H1 (cell line): ENCODE results near the gene ZNF385D. TPM values are rescaled to one million over a fixed set of nuclear protein-coding genes. Genes with fewer than 3 reads are reported as not detected.

Experiments used
- CTCF ChIA-PET: fragments of 300-600 bp; sonication (Branson Sonifier 250); formaldehyde crosslinking; loops from one replicate; lab custom pipeline; 2021; ENCODE audit not compliant: partially characterized antibody; lab: Charles Lee
- POLR2A ChIA-PET: fragments of 300-600 bp; sonication (Branson Sonifier 250); formaldehyde crosslinking; loops from one replicate; lab custom pipeline; 2021; ENCODE audit warnings: inconsistent platforms; ENCODE audit not compliant: partially characterized antibody; lab: Charles Lee
- DNase-seq, 2 experiments: peaks; one replicate each; pipeline versions ENCODE4 v3.0.0 to v3.0.0-alpha.2; 2010 to 2022; ENCODE audit warnings: low spot score in 2 of 2, low read depth in 1 of 2, mixed read lengths in 1 of 2
- FAIRE-seq: peaks from 2 replicates; lab custom pipeline; 2011; peaks lifted over from hg19 to GRCh38; lab: Jason Lieb, UNC
- H2AFZ ChIP-seq: 2 replicates; pipeline ENCODE4 v1.8.1; 2012; ENCODE audit warnings: low read length, inconsistent platforms
- H2AK5ac ChIP-seq: 2 replicates; pipeline ENCODE4 v1.6.1; 2013; ENCODE audit warnings: low read depth, low read length
- H2BK120ac ChIP-seq: replicated peaks from 2 replicates; pipeline ENCODE3; 2013; ENCODE audit warnings: low read depth, low read length, inconsistent platforms
- H2BK12ac ChIP-seq: 2 replicates; pipeline ENCODE4 v1.6.1; 2013; ENCODE audit warnings: low read depth, low read length
- H2BK15ac ChIP-seq: 2 replicates; pipeline ENCODE4 v1.6.1; 2013; ENCODE audit warnings: low read length
- H2BK20ac ChIP-seq: 2 replicates; pipeline ENCODE4 v1.6.1; 2013; ENCODE audit warnings: low read length
- H2BK5ac ChIP-seq: 2 replicates; pipeline ENCODE4 v1.6.1; 2013; ENCODE audit warnings: low read depth, low read length
- H3K14ac ChIP-seq: 2 replicates; pipeline ENCODE4 v1.6.1; 2013; ENCODE audit warnings: inconsistent platforms; ENCODE audit not compliant: insufficient read length
- H3K18ac ChIP-seq: 2 replicates; pipeline ENCODE4 v1.6.1; 2013; ENCODE audit warnings: low read length; ENCODE audit errors: extremely low read depth
- H3K23ac ChIP-seq: 2 replicates; pipeline ENCODE4 v1.6.1; 2013; ENCODE audit warnings: inconsistent platforms; ENCODE audit not compliant: insufficient read length
- H3K23me2 ChIP-seq: 2 replicates; pipeline ENCODE4 v1.6.1; 2013; ENCODE audit warnings: low read depth, low read length
- H3K27ac ChIP-seq: 2 replicates; pipeline ENCODE4 v1.6.1; 2011; ENCODE audit warnings: low read depth, low read length, inconsistent platforms
- H3K27me3 ChIP-seq, 4 experiments: replicated peaks in 1 of 4; 1 replicate in 1 of 4; 2 replicates in 3 of 4; pipeline versions ENCODE4 v1.6.1 to v1.8.1; 2011 to 2013; ENCODE audit warnings: low read length in 3 of 4, mild to moderate bottlenecking in 3 of 4, inconsistent platforms in 2 of 4, mixed read lengths in 2 of 4, moderate library complexity in 1 of 4; ENCODE audit not compliant: control insufficient read depth in 3 of 4, insufficient read depth in 3 of 4; ENCODE audit errors: extremely low read depth in 1 of 4
- H3K36me3 ChIP-seq, 4 experiments: 2 replicates each; pipeline versions ENCODE4 v1.6.1 to v1.8.1; 2011 to 2013; ENCODE audit warnings: mild to moderate bottlenecking in 4 of 4, low read length in 3 of 4, moderate library complexity in 2 of 4, control low read depth in 1 of 4, inconsistent platforms in 1 of 4; ENCODE audit not compliant: insufficient read depth in 4 of 4, control insufficient read depth in 2 of 4
- H3K4ac ChIP-seq: replicated peaks from 2 replicates; pipeline ENCODE3; 2013; ENCODE audit warnings: low read length, low read depth, mixed read lengths, inconsistent platforms; ENCODE audit not compliant: insufficient read length
- H3K4me1 ChIP-seq, 4 experiments: replicated peaks in 1 of 4; 1 replicate in 1 of 4; 2 replicates in 3 of 4; pipeline versions ENCODE4 v1.6.1 to v1.8.1; 2011 to 2013; ENCODE audit warnings: low read length in 3 of 4, inconsistent platforms in 2 of 4, mixed read lengths in 1 of 4; ENCODE audit not compliant: insufficient read depth in 4 of 4, control insufficient read depth in 3 of 4
- H3K4me2 ChIP-seq, 2 experiments: 2 replicates each; pipeline versions ENCODE4 v1.6.1 to v1.8.1; 2011 to 2013; ENCODE audit warnings: low read depth in 2 of 2, low read length in 2 of 2, control low read depth in 1 of 2, inconsistent platforms in 1 of 2, mild to moderate bottlenecking in 1 of 2; ENCODE audit not compliant: insufficient read depth in 1 of 2
- H3K4me3 ChIP-seq, 4 experiments: fragments of 200-600, 300-600 bp in 1 of 4; sonication (generic), shearing (Covaris generic), sonication (Bioruptor Twin) in 1 of 4; 2 replicates each; pipeline versions ENCODE4 v1.5.1 to v1.8.1; 2011 to 2016; ENCODE audit warnings: low read length in 4 of 4, low read depth in 3 of 4, control low read depth in 2 of 4, inconsistent platforms in 2 of 4, mild to moderate bottlenecking in 2 of 4, mixed read lengths in 1 of 4, moderate library complexity in 1 of 4; ENCODE audit not compliant: insufficient read depth in 2 of 4; ENCODE audit errors: extremely low read depth in 1 of 4
- H3K56ac ChIP-seq: replicated peaks from 2 replicates; pipeline ENCODE3; 2013; ENCODE audit warnings: low read depth, mild to moderate bottlenecking, mixed read lengths, low read length, inconsistent platforms; ENCODE audit not compliant: insufficient read length
- H3K79me1 ChIP-seq: 2 replicates; pipeline ENCODE4 v1.6.1; 2013; ENCODE audit warnings: low read depth, low read length, control low read depth
- H3K79me2 ChIP-seq, 2 experiments: 2 replicates each; pipeline versions ENCODE4 v1.6.1 to v1.8.1; 2012 to 2013; ENCODE audit warnings: low read length in 2 of 2, mild to moderate bottlenecking in 2 of 2, inconsistent platforms in 1 of 2; ENCODE audit not compliant: insufficient read depth in 2 of 2, control insufficient read depth in 1 of 2
- H3K9ac ChIP-seq, 4 experiments: replicated peaks in 1 of 4; 1 replicate in 1 of 4; 2 replicates in 3 of 4; pipeline versions ENCODE4 v1.6.1 to v1.8.1; 2011 to 2013; ENCODE audit warnings: low read depth in 3 of 4, low read length in 3 of 4, control low read depth in 2 of 4, mild to moderate bottlenecking in 2 of 4, moderate library complexity in 2 of 4, inconsistent platforms in 1 of 4; ENCODE audit errors: extremely low read depth in 1 of 4
- H3K9me3 ChIP-seq, 2 experiments: 2 replicates each; pipeline versions ENCODE4 v1.6.1 to v1.8.1; 2012 to 2013; ENCODE audit warnings: mild to moderate bottlenecking in 2 of 2, moderate library complexity in 2 of 2, control low read depth in 1 of 2, inconsistent platforms in 1 of 2, low read depth in 1 of 2, low read length in 1 of 2, mixed read lengths in 1 of 2; ENCODE audit not compliant: insufficient read depth in 2 of 2
- H4K20me1 ChIP-seq, 2 experiments: replicated peaks in 1 of 2; 2 replicates each; pipeline versions ENCODE3 to v1.8.1; 2011 to 2013; ENCODE audit warnings: inconsistent platforms in 2 of 2, low read length in 2 of 2, mild to moderate bottlenecking in 1 of 2; ENCODE audit not compliant: insufficient read depth in 2 of 2, control insufficient read depth in 1 of 2
- H4K5ac ChIP-seq: 2 replicates; pipeline ENCODE4 v1.6.1; 2013; ENCODE audit warnings: low read length, low read depth, mixed read lengths, inconsistent platforms; ENCODE audit not compliant: insufficient read length
- H4K8ac ChIP-seq: 2 replicates; pipeline ENCODE4 v1.8.0; 2013; ENCODE audit warnings: mild to moderate bottlenecking, moderate library complexity, low read length, inconsistent platforms; ENCODE audit not compliant: insufficient read depth; ENCODE audit errors: extremely low read depth
- H4K91ac ChIP-seq: replicated peaks from 2 replicates; pipeline ENCODE3; 2013; ENCODE audit warnings: low read length, mixed read lengths, inconsistent platforms; ENCODE audit not compliant: insufficient read length
- BACH1 ChIP-seq: IDR thresholded peaks from 2 replicates; pipeline ENCODE4 v1.6.1; 2012; ENCODE audit warnings: low read length, improper control_type of control experiment
- KDM1A ChIP-seq: fragments of 200-600, 300-600 bp; sonication (generic); IDR thresholded peaks from 2 replicates; pipeline ENCODE4 v1.7.1; 2016; ENCODE audit warnings: mild to moderate bottlenecking, low read length, borderline replicate concordance
- RBBP5 ChIP-seq: IDR thresholded peaks from 2 replicates; pipeline ENCODE4 v1.7.1; 2012; ENCODE audit warnings: low read depth, mild to moderate bottlenecking, inconsistent platforms, low read length, moderate library complexity, borderline replicate concordance
- SIN3A ChIP-seq, 2 experiments: IDR thresholded peaks in 1 of 2; conservative IDR thresholded peaks in 1 of 2; 2 replicates each; pipeline ENCODE4 v1.6.1; 2011 to 2012; ENCODE audit warnings: low read length in 2 of 2, improper control_type of control experiment in 1 of 2, low read depth in 1 of 2, mild to moderate bottlenecking in 1 of 2
- SIRT6 ChIP-seq: IDR thresholded peaks from one replicate; pipeline ENCODE4 v1.7.1; 2012; ENCODE audit warnings: low read length, inconsistent platforms
- SP2 ChIP-seq: IDR thresholded peaks from 2 replicates; pipeline ENCODE4 v1.6.1; 2012; ENCODE audit warnings: mild to moderate bottlenecking, low read length, inconsistent platforms
- WGBS, 2 experiments: shearing (Covaris generic) in 1 of 2; methylation state at CpG; one replicate each; pipeline versions ENCODE4 v1.1.6 to v1.1.7; 2013 to 2015; ENCODE audit warnings: low lambda C conversion rate in 2 of 2, mixed read lengths in 2 of 2, inconsistent platforms in 1 of 2, low coverage in 1 of 2, missing lambda C conversion rate in 1 of 2; ENCODE audit not compliant: insufficient replicate concordance in 2 of 2, insufficient coverage in 1 of 2, insufficient read length in 1 of 2; ENCODE audit errors: extremely low coverage in 1 of 2, missing lambda C conversion rate in 1 of 2; 5-methylcytosine and 5-hydroxymethylcytosine counted together
- polyA plus RNA-seq, 7 experiments: library from polyadenylated mRNA; depleted of rRNA in 3 of 7; stranded (reverse) in 5 of 7; unstranded in 2 of 7; fragments of >200 nt in 5 of 7; fragments of 200-250 nt in 2 of 7; gene quantifications; 1 replicate in 5 of 7; 2 replicates in 1 of 7; 4 replicates in 1 of 7; pipeline versions ENCODE4 v1.2.1 to v1.2.3, GENCODE V29; 2011 to 2013; ENCODE audit warnings: missing spikeins in 2 of 7, mixed read lengths in 2 of 7
- total RNA-seq: library from RNA; stranded (reverse); fragmentation: NEBNext Ultra II Directional; extraction: Animal tissue kit (Norgen Biotek cat#: 25700); gene quantifications from 2 replicates; pipeline ENCODE4 v1.2.1, GENCODE V29; 2021

ZNF385D gene
- total and polyA plus RNA-seq, 2 of the 8 experiments (the other 6 are each of a cell fraction or from before 2014, with no cell fraction given), result 5.9 to 10.8 TPM

DNA sequence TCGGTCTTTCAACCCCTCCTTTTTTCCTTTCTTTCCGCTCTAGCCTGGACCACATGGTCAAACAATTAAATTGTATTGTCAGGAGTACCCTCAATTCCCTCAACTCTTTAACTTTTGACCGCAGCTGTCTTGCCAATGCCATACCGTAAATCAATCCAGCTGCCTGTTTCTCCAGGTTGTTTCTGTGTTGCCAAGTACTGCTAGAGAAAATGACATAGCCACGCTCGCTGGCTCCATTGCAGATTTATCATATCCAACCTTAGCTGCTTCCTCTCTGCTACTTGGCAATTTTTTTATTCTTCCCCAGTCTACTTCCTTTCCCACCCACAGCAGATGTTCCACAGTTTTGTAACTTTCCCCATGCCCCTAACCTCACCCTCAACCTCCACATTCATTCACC is 60.0 kb downstream of the ZNF385D start:
- Histone ChIP-seq H4K8ac (no peak overlapping the region), H3K14ac (no peak overlapping the region), H3K9ac (no peak overlapping the region), H2BK15ac (no peak overlapping the region), H3K79me1 (no peaks in the 10 kb centered on the region), H3K27me3 (no peaks in the 10 kb centered on the region), H4K91ac (no peak overlapping the region), H2AK5ac (no peak overlapping the region), H4K5ac (no peak overlapping the region), H3K18ac (no peak overlapping the region), H3K23me2 (no peaks in the 10 kb centered on the region), H3K4me2 (no peak overlapping the region), H3K56ac (no peak overlapping the region), H2BK12ac (no peak overlapping the region), H3K27ac (no peak overlapping the region), H2BK120ac (no peak overlapping the region), H3K23ac (no peak overlapping the region), H2AFZ (no peak overlapping the region), H4K20me1 (no peaks in the 10 kb centered on the region), H3K4me1 (no peaks in the 10 kb centered on the region), H2BK5ac (no peak overlapping the region), H2BK20ac (no peak overlapping the region), H3K9me3 (no peaks in the 10 kb centered on the region), H3K36me3 (no peaks in the 10 kb centered on the region), H3K4me3 (no peak overlapping the region), H3K4ac (no peak overlapping the region), H3K79me2 (no peaks in the 10 kb centered on the region)
- ChIA-PET CTCF (interaction anchor here (1.0 to 1.6 kb wide), 3 partner anchors 20 to 111 kb away, joined by 3 to 4 read pairs (median 3); no protein-coding TSS in a partner anchor), POLR2A (no interaction called here)
- WGBS, 2 experiments, result 91% methylated on average over 6 of the region's 6 CpGs; no CpG with 5 or more reads in 1 of the 2 experiments
- DNase-seq (no peak), FAIRE-seq (no peak)
- TF ChIP-seq SIRT6, result no peak
- no peak for TF ChIP-seq BACH1
- TF ChIP-seq SP2, result no peak
- TF ChIP-seq SIN3A (conservative IDR thresholded peaks at IDR 0.05 in 1 of 2, IDR thresholded peaks at IDR 0.05 in 1 of 2; ENCODE audit: low read depth in 1 of 2, low read length in 2 of 2), result no peak
- TF ChIP-seq KDM1A, result no peak
- no peak for TF ChIP-seq RBBP5
